ENCODE results near the gene HNRNPAB.

Gene HNRNPAB

GRCh38 chr5:178204182-178204934 lies at the start of gene HNRNPAB:
Gene HNRNPAB, plus strand, starts transcription at chr5:178204533. Its CDS starts 305 bp downstream, at chr5:178204838.
- peak; percentile 98 for DNase-seq

- DNase-seq: no peak
These were observed 49.3 kb upstream of the HNRNPAB start for GRCh38 chr5:178155065-178155464.

GRCh38 chr5:178160176-178160575 lies 44.2 kb upstream of the HNRNPAB start:
- DNase-seq: no peak

GRCh38 chr5:178162481-178162880 lies 41.9 kb upstream of the HNRNPAB start:
- DNase-seq: no peak

- DNase-seq: peak; percentile 88
These were observed 40.3 kb upstream of the HNRNPAB start for GRCh38 chr5:178163772-178164735.

DNA sequence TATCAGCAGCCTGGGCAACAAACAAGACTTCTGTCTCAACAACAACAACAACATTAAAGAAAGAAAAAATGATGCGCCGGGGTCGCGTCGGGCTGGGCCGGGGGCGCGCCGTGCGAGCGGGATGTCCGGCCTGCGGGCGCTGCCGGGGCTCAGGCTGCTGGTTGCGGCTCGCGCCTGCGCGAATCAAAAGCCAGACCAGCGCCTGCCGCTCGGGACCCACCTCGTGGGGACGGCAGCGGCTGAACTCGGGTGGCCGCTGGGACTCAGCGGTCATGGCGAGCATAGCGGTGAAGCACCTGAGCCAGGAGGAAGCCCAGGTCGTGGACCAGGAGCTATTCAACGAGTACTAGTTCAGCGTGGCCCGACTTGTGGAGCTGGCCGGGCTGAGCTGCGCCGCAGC lies 38.8 kb upstream of the HNRNPAB start:
- no peak for DNase-seq

DNA sequence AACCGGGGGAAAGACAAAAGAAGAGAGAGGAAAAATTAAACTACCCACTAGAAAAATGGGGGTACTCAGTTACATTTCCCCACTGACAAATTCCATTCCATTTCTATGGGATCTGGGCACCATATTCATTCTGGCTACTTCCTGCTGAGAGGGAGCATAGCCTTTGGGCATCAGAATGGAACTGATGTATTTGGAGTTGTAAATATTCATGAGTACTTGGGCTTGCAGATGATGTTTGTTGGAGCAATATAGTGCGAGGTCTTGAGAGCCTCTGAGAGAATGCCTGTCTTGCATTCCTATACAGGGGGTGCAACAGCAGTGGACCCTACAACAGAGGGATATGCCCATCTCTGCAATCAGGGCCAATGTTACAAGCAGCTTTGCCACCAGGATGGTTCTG lies 33.9 kb upstream of the HNRNPAB start:
- DNase-seq: no peak

DNA sequence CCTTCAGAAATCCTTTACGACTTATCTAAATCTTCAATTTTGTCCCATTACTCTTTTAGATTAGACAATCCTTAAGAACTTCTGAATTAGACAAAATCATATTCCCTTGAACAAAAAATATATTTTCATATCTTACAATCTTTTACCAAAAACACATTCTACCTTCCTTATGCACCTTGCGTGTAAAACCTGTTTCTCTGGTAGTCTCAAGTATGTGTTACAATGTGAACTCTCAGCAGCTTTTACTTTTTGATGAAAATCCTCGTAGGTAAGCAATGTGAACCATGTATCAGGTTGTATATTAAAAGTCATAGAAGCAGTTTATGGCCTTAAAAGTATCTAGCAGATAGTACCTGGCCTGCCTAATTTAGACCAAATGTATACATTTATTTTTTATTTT lies 29.9 kb upstream of the HNRNPAB start:
- DNase-seq: no peak

GRCh38 chr5:178176791-178177190 lies 27.5 kb upstream of the HNRNPAB start:
- DNase-seq: no peak

GRCh38 chr5:178177569-178177968 lies 26.8 kb upstream of the HNRNPAB start:
- no peak for DNase-seq

DNA sequence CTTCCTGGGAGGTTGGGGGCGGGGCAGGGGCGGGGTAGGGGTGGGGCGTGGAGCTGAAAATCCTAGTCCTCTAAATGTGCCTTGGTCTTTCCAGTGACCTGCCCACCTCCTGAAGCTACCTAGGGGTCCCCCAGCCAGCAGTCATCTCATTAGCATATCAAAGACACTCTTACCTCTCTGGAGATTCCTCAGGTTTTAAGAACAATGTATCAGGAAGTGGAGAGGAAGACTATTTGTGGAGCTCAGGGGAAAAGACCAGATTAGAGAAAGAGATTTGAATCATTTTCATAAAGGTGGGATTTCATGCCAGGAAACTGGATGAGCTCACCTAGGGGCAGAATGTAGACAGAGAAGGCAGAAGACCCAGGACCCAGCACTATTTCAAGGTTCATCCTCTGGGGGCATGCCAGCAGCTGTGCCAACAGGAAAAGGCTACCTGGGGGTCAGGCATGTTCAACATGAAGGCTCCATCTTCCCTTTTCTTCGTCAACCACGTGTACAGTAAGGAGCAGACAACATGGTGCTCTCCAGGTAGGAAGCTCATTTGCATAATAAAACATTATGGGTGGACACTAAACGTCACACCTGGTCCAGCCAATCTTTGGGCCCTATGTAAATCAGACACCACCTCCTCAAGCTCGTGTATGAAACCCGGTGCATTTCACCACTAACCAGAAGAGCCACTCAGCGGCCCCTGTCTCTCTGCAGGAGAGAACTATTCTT lies 24.0 kb upstream of the HNRNPAB start:
- no peak for DNase-seq

- no peak for DNase-seq
These were observed 22.0 kb upstream of the HNRNPAB start for GRCh38 chr5:178182158-178182876.

GRCh38 chr5:178186427-178186826 lies 17.9 kb upstream of the HNRNPAB start:
- peak; percentile 25 for DNase-seq

DNA sequence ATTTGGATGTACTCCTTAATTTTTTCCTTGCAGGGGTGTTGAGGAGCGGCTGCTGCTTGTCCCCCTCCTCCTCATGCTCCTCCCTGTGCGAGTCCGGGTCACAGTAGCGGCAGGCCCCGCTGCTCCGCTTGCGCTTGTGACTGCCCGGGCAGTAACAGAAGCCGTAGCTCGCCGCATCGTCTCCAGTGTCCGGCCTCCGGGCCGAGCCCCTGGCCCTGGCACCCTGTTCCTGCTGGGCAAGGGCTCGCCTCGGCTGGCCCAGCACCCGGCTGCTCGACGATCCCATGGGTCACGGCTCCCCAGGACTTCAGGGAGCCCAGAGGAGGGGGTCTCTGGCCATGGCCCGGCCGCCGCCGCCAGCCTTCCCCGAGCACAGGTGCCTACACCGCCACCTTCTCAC lies 17.3 kb upstream of the HNRNPAB start, which contains the start of gene GMCL2:
Gene GMCL2, minus strand, starts transcription at position 358 of the 400 bp plus-strand sequence. Its CDS starts 72 bp downstream, at position 286.
- no peak for DNase-seq

- DNase-seq: no peak
These were observed 14.9 kb upstream of the HNRNPAB start for GRCh38 chr5:178189433-178189832.

- DNase-seq: no peak
These were observed 12.7 kb upstream of the HNRNPAB start for GRCh38 chr5:178191661-178192060.

- DNase-seq: no peak
These were observed 12.1 kb upstream of the HNRNPAB start for GRCh38 chr5:178192244-178192643.

- no peak for DNase-seq
These were observed 11.5 kb upstream of the HNRNPAB start for GRCh38 chr5:178192787-178193186.

- no peak for DNase-seq
These were observed 11.0 kb upstream of the HNRNPAB start for GRCh38 chr5:178193251-178193809.

GRCh38 chr5:178194026-178194425 lies 10.3 kb upstream of the HNRNPAB start:
- peak; percentile 21 for DNase-seq

DNA sequence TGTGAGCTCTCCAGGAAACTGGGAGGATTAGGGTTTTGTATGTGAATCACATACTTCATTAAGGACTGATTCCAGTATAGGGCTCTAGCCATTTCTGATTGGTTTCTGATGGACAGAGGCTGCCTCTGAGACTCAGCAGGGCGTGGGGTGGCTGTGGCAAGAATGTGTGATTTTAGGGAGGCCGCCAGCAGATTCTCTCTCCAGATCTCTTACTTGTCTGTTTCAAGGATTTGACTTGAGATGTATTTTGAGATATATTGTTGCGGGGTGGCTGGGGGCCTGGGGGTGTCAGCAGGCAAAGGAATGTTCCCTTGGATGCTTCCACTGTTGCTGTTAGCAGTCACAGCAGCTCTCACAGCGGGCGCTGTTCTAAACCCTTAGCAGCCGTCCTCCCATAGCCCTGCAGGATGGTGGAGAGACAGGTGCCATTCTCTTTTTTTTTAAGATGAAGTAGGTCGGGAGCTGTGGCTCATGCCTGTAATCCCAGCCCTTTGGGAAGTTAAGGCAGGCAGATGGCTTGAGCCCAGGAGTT lies 8.0 kb upstream of the HNRNPAB start:
- DNase-seq: no peak

DNA sequence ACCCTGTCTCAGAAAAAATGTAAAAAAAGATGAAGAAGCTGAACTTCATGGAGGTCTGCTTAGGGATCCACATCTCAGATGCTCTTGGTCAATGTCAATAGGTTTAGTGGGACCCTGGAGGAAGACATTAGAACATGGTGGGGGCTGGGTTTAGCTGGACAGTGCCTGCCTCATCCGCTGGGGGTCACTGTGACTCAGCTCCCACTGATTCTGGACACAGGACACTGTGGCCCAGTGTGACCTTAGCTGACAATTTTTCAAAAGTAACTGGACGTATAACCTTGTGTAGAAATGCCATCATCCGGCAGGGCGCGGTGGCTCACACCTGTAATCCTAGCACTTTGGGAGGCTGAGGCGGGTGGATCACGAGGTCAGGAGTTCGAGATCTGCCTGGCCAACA lies 7.3 kb upstream of the HNRNPAB start:
- DNase-seq: no peak

Data from suppressor macrophage treated with lipopolysaccharide for 4 hours (primary cell).